Neural crest cell (in vitro differentiated cells): ENCODE measurements around the gene AS3MT. TPM values are rescaled to one million over a fixed set of nuclear protein-coding genes. Genes with fewer than 3 reads are reported as not detected.

Source experiments
- DNase-seq: peaks from one replicate; pipeline ENCODE4 v3.0.0; 2021; ENCODE audit warnings: low read depth, mixed read lengths, low spot score
- H3K27ac Mint-ChIP-seq: one replicate; pipeline ENCODE4 v1.8.0; 2021; ENCODE audit warnings: mild to moderate bottlenecking, mixed read lengths; ENCODE audit not compliant: unreplicated experiment
- H3K27me3 Mint-ChIP-seq: 2 replicates; pipeline ENCODE4 v1.8.0; 2021; ENCODE audit warnings: low read depth, mild to moderate bottlenecking, mixed read lengths
- H3K36me3 Mint-ChIP-seq: 2 replicates; pipeline ENCODE4 v1.8.0; 2021; ENCODE audit warnings: low read depth, mild to moderate bottlenecking, mixed read lengths
- H3K4me1 Mint-ChIP-seq: 2 replicates; pipeline ENCODE4 v1.8.0; 2021; ENCODE audit warnings: mixed read lengths
- H3K4me3 Mint-ChIP-seq: one replicate; pipeline ENCODE4 v1.8.0; 2021; ENCODE audit warnings: mild to moderate bottlenecking, mixed read lengths
- H3K9me3 Mint-ChIP-seq: 2 replicates; pipeline ENCODE4 v1.8.0; 2021; ENCODE audit warnings: mixed read lengths
- total RNA-seq: library from RNA; stranded (reverse); gene quantifications from 2 replicates; pipeline ENCODE4 v1.2.1, GENCODE V29; 2021
- TF ChIP-seq, protein P1 (sequence below): fragments of 200-600 bp; sonication (generic); conservative IDR thresholded peaks from 2 replicates; pipeline ENCODE4 v1.5.0; 2021; ENCODE audit warnings: antibody characterized with exemption, mild to moderate bottlenecking

AS3MT gene
- total RNA-seq, 1 donor from 2014 or later: 10.4 TPM

DNA sequence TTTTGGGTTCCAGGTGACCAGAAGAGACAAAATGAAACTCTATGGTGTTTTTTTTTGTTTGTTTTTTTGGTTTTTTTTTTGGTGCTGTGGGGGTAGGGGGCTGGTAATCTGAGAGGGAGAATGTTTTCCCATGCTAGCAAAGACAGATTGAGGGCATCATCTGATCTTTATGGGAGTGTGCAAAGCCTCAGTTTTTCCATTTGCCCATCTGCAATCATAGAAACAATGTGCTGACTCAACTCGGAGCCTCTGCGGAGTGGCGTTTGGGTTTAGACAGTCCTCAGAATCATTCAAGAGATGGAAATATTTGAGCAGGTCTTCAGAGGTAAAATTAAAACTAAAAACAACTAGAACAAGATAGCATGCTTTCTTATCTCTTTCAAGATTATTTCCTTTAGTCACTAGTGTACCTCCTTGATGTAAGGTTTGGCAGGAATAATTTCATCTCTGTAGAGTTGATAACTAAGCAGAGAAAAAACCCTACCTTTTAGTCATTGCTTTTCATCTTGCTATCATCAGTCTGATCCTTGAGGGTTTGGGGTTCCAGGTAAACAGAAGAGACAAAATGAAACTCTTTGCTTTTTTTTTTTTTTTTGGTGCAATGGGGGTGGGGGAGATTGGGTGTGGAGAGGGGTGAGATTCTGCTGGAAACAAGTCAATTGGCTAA lies 66.8 kb downstream of the AS3MT start:
- Mint-ChIP-seq H3K36me3 (peaks cover 3% of the 10 kb centered on the region), H3K4me3 (no peak overlapping the region), H3K27me3 (no peaks in the 10 kb centered on the region), H3K9me3 (no peaks in the 10 kb centered on the region), H3K27ac (no peak overlapping the region), H3K4me1 (no peaks in the 10 kb centered on the region)
- DNase-seq: no peak
- TF ChIP-seq, protein P1, sequence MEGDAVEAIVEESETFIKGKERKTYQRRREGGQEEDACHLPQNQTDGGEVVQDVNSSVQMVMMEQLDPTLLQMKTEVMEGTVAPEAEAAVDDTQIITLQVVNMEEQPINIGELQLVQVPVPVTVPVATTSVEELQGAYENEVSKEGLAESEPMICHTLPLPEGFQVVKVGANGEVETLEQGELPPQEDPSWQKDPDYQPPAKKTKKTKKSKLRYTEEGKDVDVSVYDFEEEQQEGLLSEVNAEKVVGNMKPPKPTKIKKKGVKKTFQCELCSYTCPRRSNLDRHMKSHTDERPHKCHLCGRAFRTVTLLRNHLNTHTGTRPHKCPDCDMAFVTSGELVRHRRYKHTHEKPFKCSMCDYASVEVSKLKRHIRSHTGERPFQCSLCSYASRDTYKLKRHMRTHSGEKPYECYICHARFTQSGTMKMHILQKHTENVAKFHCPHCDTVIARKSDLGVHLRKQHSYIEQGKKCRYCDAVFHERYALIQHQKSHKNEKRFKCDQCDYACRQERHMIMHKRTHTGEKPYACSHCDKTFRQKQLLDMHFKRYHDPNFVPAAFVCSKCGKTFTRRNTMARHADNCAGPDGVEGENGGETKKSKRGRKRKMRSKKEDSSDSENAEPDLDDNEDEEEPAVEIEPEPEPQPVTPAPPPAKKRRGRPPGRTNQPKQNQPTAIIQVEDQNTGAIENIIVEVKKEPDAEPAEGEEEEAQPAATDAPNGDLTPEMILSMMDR: no peak

DNA sequence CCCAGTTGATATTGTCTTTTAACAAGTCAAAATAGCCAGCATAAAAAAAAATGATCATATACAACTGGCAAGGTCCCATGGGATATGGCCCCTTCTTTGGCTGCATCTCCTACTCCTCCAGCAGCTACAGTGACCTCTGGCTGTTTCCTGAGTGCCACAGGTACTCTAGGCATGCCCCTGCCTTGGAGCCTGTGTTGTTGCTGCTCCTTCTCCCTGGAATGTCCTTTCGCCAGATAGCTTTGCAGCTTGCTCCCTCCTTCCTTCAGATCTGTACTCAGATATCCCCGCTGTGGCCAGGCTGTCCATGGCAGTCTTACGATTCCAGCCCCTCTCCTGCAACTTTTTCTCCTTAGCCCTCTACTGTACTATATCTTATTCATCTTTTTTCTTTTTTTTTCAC lies 72.1 kb downstream of the AS3MT start:
- Mint-ChIP-seq H3K27me3 (no peaks in the 10 kb centered on the region), H3K4me1 (no peaks in the 10 kb centered on the region), H3K36me3 (no peaks in the 10 kb centered on the region), H3K9me3 (no peaks in the 10 kb centered on the region), H3K27ac (no peak overlapping the region), H3K4me3 (no peak overlapping the region)
- TF ChIP-seq, protein P1: no peak
- DNase-seq: no peak

DNA sequence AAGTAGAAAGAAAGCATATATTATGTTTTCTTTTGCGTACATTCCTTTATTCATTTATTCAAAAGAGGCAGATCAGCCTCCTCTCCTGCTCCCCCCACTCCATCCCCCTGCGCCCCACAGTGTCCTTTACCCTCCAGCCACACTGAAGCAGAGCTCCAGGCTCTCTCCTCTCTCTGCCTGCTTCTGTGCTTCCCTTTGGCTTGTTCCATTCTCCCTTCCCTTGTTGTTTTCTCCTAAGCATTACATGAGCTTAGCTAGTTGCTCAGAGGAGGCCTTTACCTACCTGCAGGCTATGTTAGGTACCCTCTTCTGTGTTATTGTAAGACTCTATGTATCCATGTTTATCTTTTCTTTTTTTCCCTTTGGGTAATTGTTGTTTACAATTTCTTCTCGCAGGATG lies 76.2 kb downstream of the AS3MT start:
- Mint-ChIP-seq H3K36me3 (no peaks in the 10 kb centered on the region), H3K9me3 (no peaks in the 10 kb centered on the region), H3K27ac (no peak overlapping the region), H3K4me1 (no peaks in the 10 kb centered on the region), H3K4me3 (no peak overlapping the region), H3K27me3 (no peaks in the 10 kb centered on the region)
- DNase-seq: no peak
- TF ChIP-seq, protein P1: no peak

DNA sequence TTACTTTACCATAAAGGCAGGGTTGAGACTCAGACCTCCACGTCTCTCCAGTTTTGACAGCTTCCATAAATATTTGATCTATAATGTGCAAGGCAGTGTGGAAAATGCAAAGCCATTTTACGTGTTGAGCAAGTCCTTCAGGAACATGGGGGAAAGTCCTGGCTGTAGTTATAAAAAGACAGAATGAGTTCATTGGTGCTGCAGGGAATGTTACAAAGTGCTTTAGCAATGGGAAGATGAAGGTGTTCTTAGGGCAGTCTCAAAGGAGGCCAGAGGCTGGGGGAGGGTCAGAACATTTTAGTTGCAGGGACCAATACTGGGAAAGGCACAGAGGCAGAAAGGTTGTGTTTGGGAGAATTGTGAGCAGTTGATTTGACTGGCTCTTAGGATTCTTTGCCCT lies 76.7 kb downstream of the AS3MT start:
- TF ChIP-seq, protein P1: no peak
- Mint-ChIP-seq H3K4me1 (no peaks in the 10 kb centered on the region), H3K27me3 (no peaks in the 10 kb centered on the region), H3K9me3 (no peaks in the 10 kb centered on the region), H3K36me3 (no peaks in the 10 kb centered on the region), H3K27ac (no peak overlapping the region), H3K4me3 (no peak overlapping the region)
- DNase-seq: no peak

DNA sequence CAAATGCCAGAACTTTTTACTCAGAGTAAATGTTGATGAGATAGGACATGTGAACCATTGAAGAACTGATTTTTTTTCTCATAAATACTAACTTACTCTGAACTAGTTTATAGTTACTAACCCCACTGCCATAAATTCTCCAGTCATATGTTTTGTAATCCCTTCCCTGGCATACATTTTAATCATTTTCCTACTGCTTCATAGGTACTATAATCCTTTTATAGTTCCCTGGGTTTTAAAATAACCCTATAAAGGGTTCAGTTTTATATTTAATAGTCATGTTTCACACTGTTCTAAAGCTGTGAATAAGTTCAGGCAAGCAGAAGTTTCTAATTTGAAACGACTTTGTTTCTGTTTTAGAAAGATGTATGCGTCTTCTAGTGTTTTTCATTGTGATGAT lies 77.7 kb downstream of the AS3MT start:
- Mint-ChIP-seq H3K27me3 (no peaks in the 10 kb centered on the region), H3K9me3 (no peaks in the 10 kb centered on the region), H3K27ac (no peak overlapping the region), H3K36me3 (no peaks in the 10 kb centered on the region), H3K4me1 (no peaks in the 10 kb centered on the region), H3K4me3 (no peak overlapping the region)
- TF ChIP-seq, protein P1: no peak
- DNase-seq: no peak
